NCI-H2029 treated with DMSO at 0.1 percent for 48 hours (cell line): ENCODE data around the gene ABCA1.

Experiments
- DNase-seq: peaks from one replicate; lab custom pipeline; 2025; lab: John Stamatoyannopoulos, UW

ABCA1 gene

DNA sequence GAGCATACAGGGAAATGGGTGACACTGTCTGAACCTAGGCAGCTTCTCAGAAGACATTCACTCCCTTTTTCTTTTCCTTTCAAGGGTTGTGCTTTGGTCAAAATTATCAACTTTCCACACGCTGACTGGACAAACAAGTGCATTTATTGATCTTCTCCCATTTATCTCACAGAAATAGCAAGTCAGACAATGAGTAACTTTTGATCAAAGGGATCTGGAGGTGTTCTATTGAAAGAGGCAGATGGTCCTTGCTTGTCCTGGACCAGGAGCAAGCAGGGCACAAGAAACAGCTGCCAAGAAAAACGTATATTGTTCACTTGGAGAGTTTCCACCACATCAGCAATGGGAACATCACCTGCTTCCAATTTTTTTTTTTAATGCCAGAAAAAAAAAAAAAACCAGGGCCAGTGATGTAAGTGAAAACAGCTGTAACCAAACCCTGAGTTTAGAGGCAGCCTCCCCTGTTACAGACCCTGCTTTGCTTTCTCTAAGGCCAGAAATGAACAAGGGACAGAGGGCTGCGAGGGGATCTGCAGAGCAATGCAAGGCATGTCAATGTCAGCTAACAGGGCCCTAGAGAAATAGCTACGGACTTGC lies 84.2 kb downstream of the ABCA1 start:
- DNase-seq = no peak

DNA sequence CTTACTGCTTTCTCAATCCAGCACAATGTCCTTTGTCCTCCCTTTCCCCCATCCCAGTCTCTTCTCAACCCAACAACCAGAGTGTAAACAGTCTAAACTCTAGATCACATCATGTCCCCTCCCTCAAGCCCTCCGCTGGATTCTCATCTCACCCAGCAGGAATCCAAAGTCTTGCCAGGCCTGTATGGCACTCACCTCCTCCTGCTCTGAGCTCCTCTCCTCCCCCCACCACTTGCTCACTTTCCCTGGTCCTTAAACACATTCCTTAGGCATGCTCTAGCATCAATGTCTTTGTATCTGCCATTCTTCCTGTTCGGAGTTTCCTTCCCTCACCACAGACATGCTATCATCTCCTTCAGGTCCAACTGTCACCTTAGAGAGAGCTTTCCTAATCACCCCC lies 85.3 kb downstream of the ABCA1 start:
- no peak for DNase-seq

DNA sequence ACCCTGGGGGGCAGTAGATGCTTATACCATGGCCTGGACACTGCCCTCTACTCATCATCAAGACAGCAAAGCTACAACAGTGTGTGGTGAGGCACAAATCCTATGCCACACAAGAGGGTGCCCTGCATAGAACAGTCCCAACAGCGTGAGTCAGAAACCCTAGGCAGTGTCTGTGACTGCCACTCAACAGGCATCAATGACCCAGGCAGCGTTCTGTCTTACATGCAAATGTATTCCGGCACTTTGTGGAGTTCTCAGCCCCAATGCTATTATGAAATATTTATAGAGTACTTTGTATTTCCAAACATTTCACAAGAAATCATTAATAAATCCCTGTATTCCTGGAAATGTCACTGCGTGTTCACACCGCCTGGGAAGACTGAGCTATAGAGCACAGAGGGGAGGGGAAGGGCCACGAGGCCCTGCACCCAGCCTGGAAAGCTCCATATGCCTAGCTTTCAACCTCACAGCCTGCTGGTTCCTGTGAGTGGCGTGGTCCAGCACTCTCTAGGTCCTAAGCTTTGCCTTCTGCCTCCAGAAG lies 86.3 kb downstream of the ABCA1 start:
- no peak for DNase-seq

DNA sequence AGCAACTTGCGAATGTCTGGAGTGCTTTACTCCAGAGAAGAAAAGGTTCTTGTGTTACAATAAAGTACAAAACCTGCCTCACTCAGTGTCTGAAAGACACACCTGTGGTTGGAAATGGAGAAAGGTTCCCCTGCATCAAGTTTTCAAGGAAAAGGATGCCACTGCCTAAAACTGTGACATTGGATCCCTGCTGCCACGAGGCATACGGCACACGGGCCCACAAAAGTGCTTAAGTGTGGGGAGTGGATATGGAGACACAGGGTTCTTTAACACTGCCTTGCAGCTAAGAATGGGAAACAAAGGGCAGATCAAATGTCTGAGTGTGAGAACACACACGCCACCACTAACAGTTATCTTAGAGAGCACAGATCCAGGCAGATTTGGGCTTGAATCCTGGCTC lies 89.0 kb downstream of the ABCA1 start:
- no peak for DNase-seq

DNA sequence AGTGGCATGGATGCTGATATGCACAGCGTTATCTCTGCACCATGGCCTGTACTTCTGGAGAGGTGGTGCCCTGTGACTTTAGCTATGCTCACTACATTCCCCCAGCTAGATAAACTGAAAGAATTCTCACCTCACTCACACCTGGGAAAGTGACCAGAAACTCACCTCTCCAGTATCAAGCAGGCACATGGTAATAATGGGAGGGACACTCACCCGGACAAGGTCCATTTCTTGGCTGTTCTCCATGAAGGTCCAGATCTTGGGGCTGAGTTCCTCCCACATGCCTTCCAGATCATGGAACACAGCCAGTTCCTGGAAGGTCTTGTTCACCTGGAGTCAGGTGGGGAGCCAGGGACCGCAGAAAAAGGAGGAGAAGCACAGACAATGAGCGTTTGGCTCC lies 91.2 kb downstream of the ABCA1 start:
- DNase-seq = no peak

DNA sequence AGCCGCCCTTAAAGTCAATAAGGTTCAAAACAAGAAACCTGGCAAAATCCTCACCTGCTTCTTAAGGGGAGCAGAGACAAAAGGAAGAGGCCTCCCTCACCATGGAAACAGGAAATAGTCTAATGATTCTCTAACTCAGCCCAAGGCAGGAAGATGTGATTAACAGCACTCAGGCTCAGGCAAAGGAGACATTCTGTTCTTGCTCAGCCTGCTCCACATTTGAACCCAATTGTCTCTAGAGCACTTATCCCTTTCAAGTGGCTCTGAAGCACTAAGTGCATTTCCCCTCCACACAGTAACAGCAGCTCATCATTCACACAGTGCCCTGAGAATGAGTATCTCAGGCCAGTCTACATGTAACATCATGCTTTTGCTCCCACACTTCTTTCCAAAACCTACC lies 91.7 kb downstream of the ABCA1 start:
- peak; percentile 41 for DNase-seq

DNA sequence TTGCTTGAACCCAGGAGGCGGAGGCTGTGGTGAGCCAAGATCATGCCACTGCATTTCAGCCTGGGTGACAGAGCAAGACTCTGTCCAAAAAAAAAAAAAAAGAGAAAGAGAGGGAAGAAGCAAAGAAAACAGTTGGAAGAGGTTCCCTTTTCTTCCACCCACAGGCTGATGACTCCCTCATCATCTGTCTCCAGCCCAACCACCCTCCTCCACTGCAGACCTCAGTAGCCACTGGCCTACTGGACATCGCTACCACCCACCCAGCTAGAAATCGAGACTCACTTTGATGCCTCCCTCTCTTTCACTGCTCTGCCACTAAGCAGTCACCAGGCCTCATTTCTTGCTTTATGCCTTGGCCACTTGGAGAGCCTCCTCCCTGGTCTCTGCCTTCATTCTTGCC lies 92.8 kb downstream of the ABCA1 start:
- no peak for DNase-seq

DNA sequence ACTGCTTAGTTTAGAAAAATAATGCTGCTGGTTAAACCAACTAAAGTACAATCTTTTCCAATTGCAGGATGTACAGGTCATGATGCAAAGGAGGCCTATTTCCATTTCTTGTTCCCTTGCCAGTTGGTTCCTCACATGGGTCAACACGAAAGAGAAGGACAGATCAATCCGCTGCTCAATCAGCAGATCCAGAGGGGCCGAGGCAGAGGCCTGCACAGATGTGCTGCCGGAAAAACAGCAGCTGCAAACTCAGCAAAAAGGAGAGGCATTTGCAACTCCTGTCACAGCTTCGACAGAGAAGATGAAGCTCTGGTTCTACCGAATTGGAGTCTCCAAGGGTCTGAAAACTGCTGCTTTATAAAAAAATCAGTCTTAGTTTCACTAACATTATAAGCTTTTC lies 94.3 kb downstream of the ABCA1 start:
- no peak for DNase-seq

DNA sequence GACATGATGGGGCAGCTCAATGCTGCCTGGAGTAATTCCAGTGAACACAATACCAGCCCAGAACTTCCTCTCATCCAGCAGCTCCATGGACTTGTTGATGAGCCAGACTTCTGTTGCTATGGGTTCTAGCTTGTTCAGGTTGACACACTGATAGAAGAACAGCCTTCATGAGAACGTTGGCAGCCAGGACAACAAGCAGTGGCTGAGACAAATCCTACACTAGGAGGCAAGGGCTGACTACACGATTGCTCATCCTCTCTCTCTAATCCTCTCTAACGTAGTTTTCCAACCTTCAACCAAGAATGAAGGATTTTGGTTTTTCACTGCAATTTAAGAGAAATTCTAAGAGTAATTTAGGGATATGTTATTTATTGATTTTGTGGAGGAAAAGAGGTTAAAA lies 96.3 kb downstream of the ABCA1 start:
- DNase-seq = no peak

DNA sequence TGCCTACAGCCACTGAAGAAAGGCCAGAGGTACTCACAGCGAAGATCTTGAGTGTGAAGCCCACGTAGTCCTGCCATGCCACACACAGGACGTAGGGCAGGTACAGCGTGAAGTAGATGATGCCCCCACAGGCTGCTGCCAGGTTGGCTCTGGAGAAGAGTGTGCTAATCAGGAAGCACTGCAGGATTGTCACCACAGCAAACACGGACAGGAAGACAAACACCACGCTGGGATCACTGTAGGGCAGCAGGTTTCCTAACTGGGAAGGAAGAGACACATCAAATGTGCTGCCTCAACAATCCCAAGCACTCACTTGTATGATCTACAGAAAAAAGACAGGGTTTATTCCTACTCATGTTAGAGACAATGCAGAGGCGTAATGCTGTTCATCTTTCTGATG lies 101.0 kb downstream of the ABCA1 start:
- DNase-seq = no peak

DNA sequence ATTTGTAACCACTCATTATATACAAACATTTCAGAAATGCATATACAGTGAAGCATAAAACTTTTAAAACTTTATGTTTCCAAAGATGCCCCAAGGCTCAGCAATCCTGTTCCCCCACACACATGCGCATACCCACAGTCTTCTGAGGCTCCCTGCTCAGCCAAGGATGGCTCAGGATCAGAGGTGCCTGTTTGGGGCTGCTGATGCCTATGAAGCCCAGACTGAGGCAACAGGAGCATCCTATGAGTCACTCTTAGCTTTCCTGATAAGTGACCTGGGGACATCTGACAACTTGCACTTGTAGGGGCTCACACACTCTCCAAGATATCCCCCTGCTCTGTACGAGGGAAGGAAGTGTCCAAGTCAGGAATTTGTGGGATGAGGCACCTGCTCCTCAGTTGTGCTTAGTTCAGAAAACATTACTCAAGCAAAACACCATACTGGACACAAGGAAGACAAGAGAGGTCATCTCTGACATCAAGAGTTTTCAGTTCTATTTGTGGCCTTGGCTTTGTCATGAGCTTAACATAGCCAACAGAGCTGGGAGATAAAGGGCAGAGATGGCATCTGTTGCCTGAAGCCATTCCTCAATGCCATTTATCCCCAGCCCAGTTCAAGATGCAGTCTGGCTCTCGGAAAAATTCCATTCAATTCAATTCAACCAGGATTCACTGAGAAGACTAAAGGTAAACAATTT lies 101.7 kb downstream of the ABCA1 start:
- DNase-seq = no peak

DNA sequence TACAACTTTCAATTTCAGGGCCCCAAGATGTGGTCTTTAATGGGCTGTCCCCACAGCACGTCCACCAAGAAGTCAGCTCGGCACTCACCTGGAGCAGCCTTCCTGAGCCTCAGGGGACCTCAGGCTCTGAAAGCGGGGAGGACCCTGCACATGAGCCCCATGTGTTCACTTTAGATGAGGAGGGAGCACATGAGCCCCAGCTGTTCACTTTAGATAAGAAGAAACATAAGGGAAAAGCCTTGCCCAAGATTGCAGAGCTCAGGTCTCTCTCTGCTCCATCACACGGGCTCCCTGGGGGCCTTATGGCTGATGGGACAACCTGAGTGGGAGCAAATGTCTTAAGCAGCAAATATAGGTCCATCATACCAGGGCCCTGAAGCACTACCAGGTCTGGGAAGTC lies 107.6 kb downstream of the ABCA1 start:
- DNase-seq = no peak

DNA sequence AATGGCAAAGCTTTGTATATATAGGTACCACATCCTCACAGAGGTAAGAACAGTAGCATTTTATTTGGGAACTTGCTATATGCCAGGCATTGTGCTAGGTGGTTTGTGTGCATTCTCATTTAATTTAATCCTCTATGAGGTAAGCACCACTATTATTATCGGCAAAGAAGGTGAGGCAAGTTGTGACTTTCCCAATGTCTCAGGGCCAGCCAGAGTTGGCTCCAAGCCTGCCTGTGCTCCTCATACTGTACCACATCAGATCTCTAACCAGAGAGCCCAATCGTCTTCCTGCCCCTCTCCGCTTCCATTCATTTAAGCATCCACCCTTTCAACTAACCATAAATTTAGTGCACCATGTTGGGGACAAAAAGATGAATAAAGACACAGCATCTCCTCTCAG lies 108.9 kb downstream of the ABCA1 start:
- no peak for DNase-seq

DNA sequence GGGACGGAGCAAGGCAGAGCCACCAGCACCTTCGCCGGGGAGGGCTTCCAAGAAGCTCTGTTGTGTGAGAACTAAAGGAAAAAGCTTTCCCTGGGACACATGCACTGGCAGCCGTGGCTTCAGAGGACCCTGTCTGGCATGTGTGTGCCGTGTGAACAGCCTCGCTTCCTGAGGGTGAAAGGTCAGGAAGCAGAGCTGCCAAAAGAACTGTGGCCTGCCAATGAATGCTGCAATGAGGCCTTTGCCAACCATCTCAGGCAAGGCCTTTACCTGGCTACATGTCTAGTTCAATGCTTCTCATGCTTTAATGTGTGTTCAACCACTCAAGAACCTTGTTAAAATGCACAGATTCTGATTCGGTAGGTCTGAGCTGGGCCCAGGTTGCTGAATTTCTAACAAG lies 110.5 kb downstream of the ABCA1 start:
- peak; percentile 4 for DNase-seq

DNA sequence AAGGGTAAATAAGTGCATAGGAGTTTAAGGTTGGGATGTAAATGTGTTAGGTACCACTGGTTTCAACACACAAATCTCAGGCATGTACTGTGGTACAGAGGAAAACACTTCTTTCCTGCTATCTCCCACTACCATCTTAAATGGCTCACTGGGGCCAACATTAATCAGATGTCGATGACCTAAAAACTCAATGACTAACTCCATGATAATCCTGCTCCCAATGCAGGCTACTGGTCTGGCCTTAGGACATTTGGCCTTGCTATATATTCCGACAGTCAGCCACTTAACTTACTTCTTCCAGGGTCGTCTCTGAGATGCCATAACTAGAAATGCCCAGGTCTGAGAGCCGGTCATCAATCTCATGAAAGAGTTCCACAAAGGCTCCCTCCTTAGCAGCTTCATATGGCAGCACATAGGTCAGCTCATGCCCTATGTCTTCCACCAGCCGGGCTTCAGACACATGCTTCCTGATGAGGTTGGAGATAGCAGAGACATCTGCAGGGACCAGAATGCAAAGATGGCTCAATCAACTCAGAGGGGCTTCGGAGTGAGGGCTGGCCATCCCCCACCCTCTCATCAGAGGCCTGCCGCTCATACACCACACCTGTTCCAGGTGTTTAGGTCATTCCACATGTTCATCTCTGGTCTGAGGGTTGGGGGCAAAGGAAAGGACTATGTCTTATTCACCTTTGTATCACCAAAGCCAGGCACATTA lies 111.9 kb downstream of the ABCA1 start:
- no peak for DNase-seq

DNA sequence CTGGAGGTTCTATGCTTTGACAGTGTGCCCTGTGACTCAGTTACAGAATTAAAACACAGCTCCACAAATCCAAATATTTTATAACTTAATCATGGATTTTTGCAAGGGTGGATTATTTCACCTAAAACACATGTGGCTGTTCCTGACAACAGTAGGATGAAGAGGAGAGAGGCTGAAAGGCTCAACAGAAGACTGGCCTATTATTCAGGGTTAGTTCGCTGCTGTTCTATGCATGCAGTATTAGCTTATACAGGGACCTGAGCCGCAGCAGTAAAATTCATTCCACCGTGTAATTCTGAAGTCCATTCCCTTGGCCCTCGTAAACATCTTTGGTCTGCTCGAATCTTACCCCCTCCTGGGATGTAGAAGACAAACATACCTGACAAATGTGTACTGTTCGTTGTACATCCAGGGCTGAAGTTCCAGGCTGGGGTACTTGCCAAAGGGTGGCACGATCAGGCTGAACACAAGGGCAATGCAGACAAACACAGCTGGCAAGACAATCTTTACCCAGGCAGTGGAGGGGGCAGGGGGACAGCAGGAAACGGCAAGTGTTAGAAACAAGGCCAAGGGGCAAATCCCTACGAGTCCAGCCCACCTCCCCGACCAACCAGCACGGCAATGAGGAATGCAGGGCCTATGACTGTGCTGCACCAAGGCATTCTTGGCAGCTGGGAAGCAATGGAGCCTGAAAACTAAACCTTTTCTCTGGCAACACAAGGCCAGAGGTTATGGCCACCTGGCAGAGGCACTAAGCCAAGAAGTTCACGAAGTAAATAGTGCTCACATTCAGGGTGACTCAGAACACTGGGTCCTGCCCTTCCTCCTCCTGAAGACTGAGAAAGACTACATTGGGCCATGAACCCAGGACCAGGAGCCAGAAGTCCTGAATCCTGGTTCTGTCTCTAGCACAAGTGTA lies 117.3 kb downstream of the ABCA1 start:
- peak; percentile 46 for DNase-seq

DNA sequence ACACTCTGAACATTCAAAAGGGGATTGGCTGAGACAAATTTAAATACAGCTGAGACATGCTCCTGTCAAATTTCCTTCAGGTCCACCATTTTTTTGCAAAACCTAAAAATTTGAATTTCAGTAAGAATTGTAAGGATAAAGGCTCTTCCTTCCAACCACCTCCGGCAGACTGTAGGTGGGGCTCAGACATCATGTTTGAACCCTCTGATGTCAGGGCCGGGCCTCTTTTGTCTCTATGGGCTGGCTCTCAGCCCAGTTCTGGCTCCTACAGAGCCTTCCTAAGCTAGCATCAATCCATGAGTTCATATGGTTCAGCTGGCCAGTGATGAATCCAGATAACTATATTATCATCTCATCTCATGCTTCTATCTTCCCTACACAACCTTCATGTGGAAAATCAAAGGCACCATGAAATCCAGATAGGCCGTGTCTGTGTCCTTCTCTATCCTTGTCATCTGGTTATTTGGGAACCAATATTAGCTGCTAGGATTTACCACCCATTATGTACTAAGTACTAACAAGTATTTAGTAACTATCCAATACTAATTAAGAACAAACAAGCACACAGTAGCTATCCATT lies 119.8 kb downstream of the ABCA1 start:
- peak; percentile 72 for DNase-seq

DNA sequence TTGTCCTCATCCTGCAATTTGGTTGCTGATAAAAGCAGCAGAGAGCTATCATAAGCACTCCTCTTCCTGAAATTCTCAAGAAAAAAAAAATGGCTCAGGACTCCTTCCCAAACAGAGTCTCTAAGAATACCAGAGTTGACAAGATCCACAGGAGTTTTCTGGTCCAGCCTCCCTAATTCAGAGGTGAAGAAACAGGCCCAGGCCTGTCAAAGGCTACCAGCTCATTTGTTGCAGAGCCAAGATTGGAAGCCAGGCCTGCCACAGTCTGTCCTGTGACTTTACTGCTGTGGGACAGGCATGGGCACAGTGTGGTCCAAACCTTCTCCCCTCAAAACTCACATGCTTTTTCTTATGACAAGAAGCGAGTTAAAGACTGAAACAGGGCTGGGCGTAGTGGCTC lies 122.5 kb downstream of the ABCA1 start:
- no peak for DNase-seq

DNA sequence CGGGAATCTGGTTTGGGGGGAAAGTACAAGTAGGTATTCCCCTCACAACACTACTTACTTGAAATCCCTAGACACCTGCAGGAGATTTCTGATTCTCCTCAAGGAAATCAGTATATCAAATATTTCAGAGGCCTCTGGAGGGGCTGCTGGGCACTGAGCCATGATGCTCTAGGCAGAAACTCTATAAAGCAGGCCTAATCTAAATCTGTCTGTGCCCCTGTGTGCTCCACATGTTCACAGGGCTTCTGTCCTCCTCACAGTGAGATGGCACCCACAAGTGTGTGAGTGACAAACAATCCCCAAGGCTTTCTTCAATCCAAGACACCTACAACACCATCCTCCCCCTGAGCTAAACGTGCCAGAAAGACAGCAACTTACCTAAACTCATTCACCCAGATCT lies 125.0 kb downstream of the ABCA1 start:
- DNase-seq = no peak

DNA sequence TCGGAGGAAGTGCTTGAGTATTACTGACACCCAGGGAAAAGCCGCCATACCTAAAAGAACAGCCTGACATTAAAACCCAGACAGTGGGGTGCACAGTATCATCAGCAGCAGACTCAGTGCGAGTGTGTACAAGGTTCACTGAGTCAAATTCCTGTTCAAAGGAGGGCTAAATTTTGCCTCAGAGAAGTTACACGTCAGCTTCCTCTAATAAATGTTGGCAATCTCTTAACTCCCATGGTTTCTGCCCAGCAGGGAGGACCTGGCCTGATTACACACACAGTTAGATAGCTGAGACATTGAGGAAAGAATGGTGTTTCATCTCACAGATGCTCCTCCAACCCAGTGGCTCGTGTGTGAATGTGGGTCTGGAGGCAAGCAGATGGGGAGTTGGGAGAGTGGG lies 125.8 kb downstream of the ABCA1 start:
- DNase-seq = no peak

DNA sequence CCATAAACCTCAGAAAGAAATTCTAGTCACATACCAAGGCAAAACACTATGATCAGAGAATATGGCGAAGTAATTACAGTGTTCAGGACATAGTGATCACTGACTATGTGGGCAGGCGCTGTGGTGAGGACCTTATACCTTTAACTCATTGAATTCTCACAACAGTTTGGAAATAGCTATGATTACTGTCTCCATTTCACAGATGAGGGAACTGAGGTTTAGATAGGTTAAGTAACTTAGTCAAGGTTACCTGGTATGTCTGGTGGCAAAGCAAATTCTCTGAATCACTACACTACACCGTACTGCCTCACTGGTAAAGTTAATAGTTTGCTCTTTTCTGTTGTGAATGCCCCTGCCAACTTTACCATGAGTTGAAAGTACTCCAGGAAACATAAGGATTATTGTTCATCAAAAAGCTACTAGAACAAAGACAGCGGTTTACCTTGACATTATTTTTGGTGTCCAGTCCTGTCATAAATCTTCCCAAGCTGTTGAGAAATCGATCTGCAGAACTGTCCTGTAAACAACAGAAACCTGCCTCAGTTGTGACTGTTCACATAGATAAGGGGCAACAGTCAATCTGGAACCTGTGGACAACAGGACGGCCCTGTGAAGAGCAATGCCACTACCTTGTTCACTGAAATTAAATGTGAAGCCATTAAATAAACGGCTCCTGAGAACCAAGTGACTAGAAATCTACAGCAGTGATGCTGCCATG lies 127.7 kb downstream of the ABCA1 start:
- no peak for DNase-seq
